NT2/D1 (cell line): ENCODE data around the gene YPEL3.
"Not testable (repeated sequence)": the region's sequence is repeated elsewhere in the genome, so short reads cannot be mapped to it uniquely, and the experiment has no call there.

Experiments used
- DNase-seq: peaks from one replicate; pipeline ENCODE4 v3.0.0-alpha.2; 2011; ENCODE audit warnings: low read depth, low spot score
- H3K27me3 ChIP-seq: 2 replicates; pipeline ENCODE4 v1.6.0; 2011; ENCODE audit warnings: mild to moderate bottlenecking; ENCODE audit not compliant: insufficient read length, insufficient read depth
- H3K36me3 ChIP-seq: 2 replicates; pipeline ENCODE4 v1.6.1; 2011; ENCODE audit warnings: mild to moderate bottlenecking, low read length, mixed read lengths; ENCODE audit not compliant: insufficient read depth, insufficient read length
- H3K4me1 ChIP-seq: 2 replicates; pipeline ENCODE4 v1.5.1; 2011; ENCODE audit not compliant: insufficient read depth, insufficient read length
- H3K4me3 ChIP-seq: 2 replicates; pipeline ENCODE4 v1.5.1; 2011; ENCODE audit warnings: low read depth; ENCODE audit not compliant: insufficient read length
- H3K9ac ChIP-seq: 2 replicates; pipeline ENCODE4 v1.6.0; 2011; ENCODE audit warnings: low read depth; ENCODE audit not compliant: insufficient read length
- H3K9me3 ChIP-seq: 2 replicates; pipeline ENCODE4 v1.5.1; 2011; ENCODE audit warnings: mild to moderate bottlenecking, low read length; ENCODE audit not compliant: insufficient read depth
- SUZ12 ChIP-seq: IDR thresholded peaks from 2 replicates; pipeline ENCODE4 v1.6.1; 2011; ENCODE audit not compliant: insufficient read length, insufficient read depth; ENCODE audit errors: extremely low read depth
- YY1 ChIP-seq: IDR thresholded peaks from 2 replicates; pipeline ENCODE4 v1.6.1; 2011; ENCODE audit not compliant: insufficient read length, insufficient read depth
- ZNF274 ChIP-seq: IDR thresholded peaks from 2 replicates; pipeline ENCODE4 v1.6.1; 2011; ENCODE audit warnings: mild to moderate bottlenecking, low read depth, low read length

The YPEL3 gene

GRCh38 chr16:30139583-30140481, 43.8 kb upstream of the YPEL3 start:
- H3K4me1 ChIP-seq, result no peaks in the 10 kb centered on the region
- no peaks in the 10 kb centered on the region for H3K36me3 ChIP-seq
- H3K4me3 ChIP-seq, result no peak overlapping the region
- H3K9me3 ChIP-seq, result no peaks in the 10 kb centered on the region
- no peak overlapping the region for H3K9ac ChIP-seq
- H3K27me3 ChIP-seq, result no peaks in the 10 kb centered on the region
- no peak for DNase-seq
- no peak for TF ChIP-seq SUZ12

DNA sequence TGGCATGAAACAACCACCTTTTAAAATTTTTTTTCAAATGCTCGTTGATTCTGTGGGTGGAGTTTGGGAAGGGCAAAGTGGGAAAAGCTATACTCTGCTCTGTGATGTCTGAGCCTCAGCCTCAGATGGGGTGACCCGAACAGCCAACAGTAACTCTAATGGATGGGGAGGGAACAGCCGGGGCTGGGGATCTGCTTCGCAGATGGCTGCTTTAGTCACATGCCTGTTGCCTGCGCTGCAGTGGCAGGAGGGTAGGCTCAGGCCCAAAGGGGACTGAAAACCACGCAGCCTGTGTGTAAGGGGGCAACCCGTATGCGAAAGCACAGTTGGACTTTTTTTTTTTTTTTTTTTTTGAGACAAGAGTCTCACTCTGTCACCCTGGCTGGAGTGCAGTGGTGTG, 41.9 kb upstream of the YPEL3 start:
- Histone ChIP-seq H3K4me3 (no peak overlapping the region), H3K4me1 (no peaks in the 10 kb centered on the region), H3K9ac (no peak overlapping the region), H3K27me3 (no peaks in the 10 kb centered on the region), H3K9me3 (no peaks in the 10 kb centered on the region), H3K36me3 (no peaks in the 10 kb centered on the region)
- DNase-seq, result no peak
- TF ChIP-seq SUZ12 (no peak), YY1 (no peak), ZNF274 (no peak)

- no peak for DNase-seq
- H3K4me1 ChIP-seq, result peaks cover under 1% of the 10 kb centered on the region
These were observed 41.1 kb upstream of the YPEL3 start for GRCh38 chr16:30136971-30137605.

DNA sequence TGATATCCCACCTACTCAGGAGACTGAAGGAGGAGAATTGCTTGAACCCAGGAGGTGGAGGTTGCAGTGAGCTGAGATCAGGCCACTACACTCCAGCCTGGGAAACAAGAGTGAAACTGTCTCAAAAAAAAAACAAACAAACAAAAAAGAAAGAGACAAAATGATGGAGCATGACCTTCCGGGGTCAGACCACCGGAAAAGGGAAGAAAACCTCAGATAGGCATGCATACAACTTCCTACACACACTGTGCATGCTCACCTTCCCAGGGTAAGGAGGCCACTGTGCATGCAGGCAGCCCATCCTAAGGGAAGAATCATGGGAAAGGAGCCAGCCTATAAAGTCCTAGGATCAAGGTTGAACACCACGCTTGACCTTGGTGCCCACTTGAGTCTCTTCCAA, 36.6 kb upstream of the YPEL3 start:
- Histone ChIP-seq H3K4me1 (peaks cover 5% of the 10 kb centered on the region), H3K9ac (no peak overlapping the region), H3K27me3 (no peaks in the 10 kb centered on the region), H3K4me3 (no peak overlapping the region), H3K9me3 (no peaks in the 10 kb centered on the region), H3K36me3 (no peaks in the 10 kb centered on the region)
- no peak for TF ChIP-seq ZNF274
- no peak for TF ChIP-seq SUZ12
- TF ChIP-seq YY1, result no peak
- DNase-seq, result no peak

More at GRCh38 chr16:30136971-30137605, 41.1 kb upstream of the YPEL3 start:
- TF ChIP-seq YY1, result no peak
- TF ChIP-seq ZNF274, result no peak
- TF ChIP-seq SUZ12, result no peak
- H3K4me3 ChIP-seq, result no peak overlapping the region
- H3K9me3 ChIP-seq, result no peaks in the 10 kb centered on the region
- no peaks in the 10 kb centered on the region for H3K36me3 ChIP-seq
- no peak overlapping the region for H3K9ac ChIP-seq
- no peaks in the 10 kb centered on the region for H3K27me3 ChIP-seq

GRCh38 chr16:30131869-30132475, 36.0 kb upstream of the YPEL3 start:
- Histone ChIP-seq H3K9ac (no peak overlapping the region), H3K9me3 (no peaks in the 10 kb centered on the region), H3K27me3 (no peaks in the 10 kb centered on the region), H3K4me3 (no peak overlapping the region), H3K4me1 (peaks cover 5% of the 10 kb centered on the region), H3K36me3 (no peaks in the 10 kb centered on the region)
- DNase-seq, result no peak
- TF ChIP-seq SUZ12, result no peak
- TF ChIP-seq YY1, result no peak
- TF ChIP-seq ZNF274, result no peak

- DNase-seq, result no peak
- Histone ChIP-seq H3K27me3 (no peaks in the 10 kb centered on the region), H3K9me3 (no peaks in the 10 kb centered on the region), H3K4me1 (peaks cover 5% of the 10 kb centered on the region), H3K36me3 (no peaks in the 10 kb centered on the region), H3K4me3 (no peak overlapping the region), H3K9ac (no peak overlapping the region)
- TF ChIP-seq YY1, result no peak
- TF ChIP-seq SUZ12, result no peak
- TF ChIP-seq ZNF274, result no peak
These were observed 32.0 kb upstream of the YPEL3 start for GRCh38 chr16:30127993-30128392.

GRCh38 chr16:30125690-30126089, 29.7 kb upstream of the YPEL3 start:
- H3K9ac ChIP-seq, H3K4me1 ChIP-seq, H3K9me3 ChIP-seq, H3K27me3 ChIP-seq, DNase-seq, H3K4me3 ChIP-seq, H3K36me3 ChIP-seq: not testable (repeated sequence)
